Esophagus (tissue), 2 donors: Measurements from ENCODE around the gene IKZF2. TPM values are rescaled to one million over a fixed set of nuclear protein-coding genes. Genes with fewer than 3 reads are reported as not detected.

Experiments
- H3K27ac ChIP-seq, 2 donors: one replicate each; pipeline ENCODE4 v1.5.1; 2013; ENCODE audit warnings: low read depth in 2 of 2, mild to moderate bottlenecking in 2 of 2, inconsistent platforms in 1 of 2, low read length in 1 of 2, moderate library complexity in 1 of 2
- H3K27me3 ChIP-seq, 2 donors: one replicate each; pipeline ENCODE4 v1.6.1; 2013; ENCODE audit warnings: low read length in 2 of 2, control low read depth in 1 of 2, mild to moderate bottlenecking in 1 of 2; ENCODE audit not compliant: insufficient read depth in 2 of 2, control insufficient read depth in 1 of 2
- H3K36me3 ChIP-seq, 2 donors: one replicate each; pipeline ENCODE4 v1.6.1; 2013; ENCODE audit warnings: low read length in 1 of 2; ENCODE audit not compliant: control insufficient read depth in 2 of 2, insufficient read depth in 2 of 2
- H3K4me1 ChIP-seq, 2 donors: one replicate each; pipeline ENCODE4 v1.6.1; 2013; ENCODE audit warnings: low read length in 1 of 2; ENCODE audit not compliant: control insufficient read depth in 2 of 2, insufficient read depth in 2 of 2
- H3K4me3 ChIP-seq, 2 donors: one replicate each; pipeline ENCODE4 v1.5.1; 2013; ENCODE audit warnings: low read length in 2 of 2, mild to moderate bottlenecking in 2 of 2, low read depth in 1 of 2, moderate library complexity in 1 of 2
- H3K9me3 ChIP-seq, 2 donors: one replicate each; pipeline ENCODE4 v1.6.1; 2013; ENCODE audit warnings: mild to moderate bottlenecking in 2 of 2, low read depth in 1 of 2, low read length in 1 of 2, moderate library complexity in 1 of 2; ENCODE audit not compliant: control insufficient read depth in 2 of 2, insufficient read depth in 1 of 2
- WGBS, 2 donors: extraction: QIAGEN DNeasy Blood & Tissue Kit; methylation state at CpG; one replicate each; pipeline ENCODE4 v1.1.7; 2013; 5-methylcytosine and 5-hydroxymethylcytosine counted together
- polyA plus RNA-seq, 2 donors: library from polyadenylated mRNA; stranded (reverse); fragments of 200-250 nt; gene quantifications; one replicate each; pipeline ENCODE4 v1.2.3, GENCODE V29; 2013
- donor health status: healthy with polysubstance abuse.
- donor health status: Bipolar disorder and iron deficiency.

The IKZF2 gene
- polyA plus RNA-seq, 2 donors: 11.3 to 11.5 TPM

GRCh38 chr2:213157242-213157641 lies 5.8 kb upstream of the IKZF2 start:
- no peaks in the 10 kb centered on the region for H3K36me3 ChIP-seq
- no peak overlapping the region for H3K4me3 ChIP-seq
- H3K27ac ChIP-seq: no peak overlapping the region
- no peaks in the 10 kb centered on the region for H3K4me1 ChIP-seq
- 60 to 73% methylated on average over 3 of the region's 3 CpGs for WGBS, 2 donors
- H3K27me3 ChIP-seq: no peaks in the 10 kb centered on the region
- H3K9me3 ChIP-seq: no peaks in the 10 kb centered on the region

- H3K27ac ChIP-seq: no peak overlapping the region
- WGBS, 2 donors: 85 to 88% methylated on average over 2 of the region's 2 CpGs
- H3K27me3 ChIP-seq: no peaks in the 10 kb centered on the region
- no peaks in the 10 kb centered on the region for H3K9me3 ChIP-seq
- H3K4me3 ChIP-seq: no peak overlapping the region
- no peaks in the 10 kb centered on the region for H3K36me3 ChIP-seq
- no peaks in the 10 kb centered on the region for H3K4me1 ChIP-seq
Observed at GRCh38 chr2:213156717-213157116, 5.3 kb upstream of the IKZF2 start.

- Histone ChIP-seq H3K9me3 (no peaks in the 10 kb centered on the region), H3K4me1 (no peaks in the 10 kb centered on the region), H3K27ac (peak overlapping the region in 1 of 2 donors; percentile 99), H3K27me3 (no peaks in the 10 kb centered on the region), H3K4me3 (peak overlapping the region in 1 of 2 donors; percentile 84), H3K36me3 (no peaks in the 10 kb centered on the region)
- WGBS, 2 donors: 41 to 56% methylated on average over 6 of the region's 6 CpGs
Observed at GRCh38 chr2:213152888-213153287, 1.5 kb upstream of the IKZF2 start.

DNA sequence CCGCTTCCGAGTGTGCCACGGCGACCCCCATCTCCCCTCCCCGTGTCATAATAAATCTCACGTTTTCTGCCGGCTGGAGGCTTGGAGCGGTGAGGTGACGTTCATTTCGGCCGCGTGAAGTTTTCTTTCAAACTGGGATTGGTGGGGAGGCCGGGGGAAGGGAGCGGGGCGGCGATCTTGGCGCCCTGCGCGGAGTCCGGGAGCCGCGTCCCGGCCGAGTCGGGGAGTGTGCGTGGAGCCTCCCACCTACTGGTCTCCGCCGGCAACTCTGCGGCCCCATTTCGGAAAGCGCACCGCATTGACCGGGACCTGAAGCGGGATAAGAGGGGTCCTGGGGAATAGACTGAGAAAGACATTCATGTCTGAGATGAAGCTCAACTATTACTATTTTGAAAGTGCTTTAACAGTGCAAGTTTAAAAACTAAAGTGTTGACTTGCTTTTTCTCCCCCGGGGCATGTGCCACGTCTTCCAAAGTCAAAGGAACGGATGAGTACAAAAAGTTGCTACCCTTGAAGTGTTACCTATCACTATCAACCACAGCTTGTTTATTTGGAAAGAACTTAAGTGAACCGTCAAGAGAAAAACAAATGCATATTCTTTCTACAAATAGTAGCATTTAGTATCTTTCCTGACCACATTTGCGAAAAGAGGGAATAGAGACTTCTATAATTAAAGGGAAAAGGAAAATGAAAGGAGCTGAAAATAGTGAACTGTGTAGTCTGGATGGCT lies 818 bp upstream of the IKZF2 start:
- H3K36me3 ChIP-seq: no peaks in the 10 kb centered on the region
- H3K27me3 ChIP-seq: no peaks in the 10 kb centered on the region
- peak overlapping the region; percentile 84 to 90 for H3K4me3 ChIP-seq
- H3K27ac ChIP-seq: peak overlapping the region; percentile 99
- 0 to 1% methylated on average over 39 of the region's 39 CpGs for WGBS, 2 donors
- no peaks in the 10 kb centered on the region for H3K9me3 ChIP-seq
- H3K4me1 ChIP-seq: no peaks in the 10 kb centered on the region

- Histone ChIP-seq H3K9me3 (no peaks in the 10 kb centered on the region), H3K36me3 (no peaks in the 10 kb centered on the region), H3K27ac (peak overlapping the region; percentile 97 to 99), H3K27me3 (no peaks in the 10 kb centered on the region), H3K4me3 (peak overlapping the region; percentile 51 to 84), H3K4me1 (no peaks in the 10 kb centered on the region)
- WGBS, 2 donors: 2 to 4% methylated on average over 9 to 10 of the region's 10 CpGs
Observed at GRCh38 chr2:213150315-213151097, 906 bp downstream of the IKZF2 start.

- Histone ChIP-seq H3K36me3 (no peaks in the 10 kb centered on the region), H3K4me3 (peak overlapping the region; percentile 51 to 84), H3K27me3 (no peaks in the 10 kb centered on the region), H3K4me1 (no peaks in the 10 kb centered on the region), H3K27ac (peak overlapping the region; percentile 97 to 98), H3K9me3 (no peaks in the 10 kb centered on the region)
- 1% methylated on average over 7 of the region's 7 CpGs for WGBS, 2 donors
Observed at GRCh38 chr2:213149949-213150314, 1.5 kb downstream of the IKZF2 start.

GRCh38 chr2:213149294-213149875 lies 2.0 kb downstream of the IKZF2 start:
- 29% methylated on average over 3 of the region's 3 CpGs for WGBS, 2 donors
- Histone ChIP-seq H3K36me3 (no peaks in the 10 kb centered on the region), H3K4me3 (peak overlapping the region; percentile 39 to 84), H3K9me3 (no peaks in the 10 kb centered on the region), H3K4me1 (no peaks in the 10 kb centered on the region), H3K27ac (peak overlapping the region in 1 of 2 donors; percentile 61), H3K27me3 (no peaks in the 10 kb centered on the region)

DNA sequence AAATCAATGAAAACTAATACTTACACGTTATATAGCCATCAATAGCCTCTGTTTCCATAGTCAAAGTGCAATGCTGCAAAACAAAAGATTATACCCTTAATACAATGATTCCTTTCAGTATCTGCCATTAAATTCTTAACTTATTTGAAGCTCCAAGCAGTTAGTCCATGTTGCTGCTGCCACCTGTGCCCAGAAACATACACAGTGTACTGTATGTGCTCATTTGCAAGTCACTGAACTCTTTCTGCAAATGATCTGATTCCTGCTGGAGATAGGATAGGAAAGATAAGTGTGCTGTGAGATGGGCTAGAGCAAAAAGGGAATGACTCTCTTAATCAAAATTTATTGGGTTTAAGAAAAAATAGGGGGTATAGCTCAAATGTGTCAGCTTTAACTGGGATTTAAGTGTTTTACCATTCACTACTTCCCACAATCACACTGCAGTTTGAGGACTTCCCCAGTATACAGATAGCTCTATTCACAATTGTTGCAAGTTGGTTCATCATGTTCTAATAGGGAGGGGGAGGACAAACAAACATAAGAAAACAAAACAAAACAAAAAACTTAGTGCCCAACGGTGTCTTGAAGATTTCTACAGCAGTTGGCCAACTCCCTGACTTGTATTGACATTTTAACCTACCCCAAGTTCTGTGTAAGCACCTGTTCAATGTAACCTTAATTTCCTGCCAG lies 2.7 kb downstream of the IKZF2 start:
- Histone ChIP-seq H3K27me3 (no peaks in the 10 kb centered on the region), H3K36me3 (no peaks in the 10 kb centered on the region), H3K4me1 (no peaks in the 10 kb centered on the region), H3K27ac (peak overlapping the region; percentile 22 to 61), H3K4me3 (peak overlapping the region; percentile 39 to 84), H3K9me3 (no peaks in the 10 kb centered on the region)
- WGBS, 2 donors: 33 to 42% methylated on average over 2 of the region's 2 CpGs

DNA sequence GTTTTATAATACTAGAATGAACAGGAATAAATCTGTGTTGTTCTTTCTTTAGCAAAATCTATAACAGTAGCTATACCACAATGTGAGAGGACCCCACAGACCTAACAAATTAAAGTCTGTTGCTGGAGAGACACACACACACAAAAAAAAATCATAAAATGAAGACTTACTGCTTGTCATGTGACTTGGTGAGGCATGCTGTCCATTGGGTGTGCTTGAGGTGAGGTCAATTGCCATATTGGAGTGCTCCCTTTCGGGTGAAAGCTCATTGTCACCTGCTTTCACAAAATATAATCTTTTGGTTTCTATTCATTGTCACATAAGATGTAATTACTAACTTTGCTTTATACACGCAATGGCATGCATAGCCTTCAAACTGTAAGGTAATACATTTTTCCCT lies 3.9 kb downstream of the IKZF2 start:
- H3K4me1 ChIP-seq: no peaks in the 10 kb centered on the region
- H3K9me3 ChIP-seq: no peaks in the 10 kb centered on the region
- no peak overlapping the region for H3K27ac ChIP-seq
- 79 to 82% methylated on average over 2 of the region's 2 CpGs for WGBS, 2 donors
- peak overlapping the region in 1 of 2 donors; percentile 52 for H3K4me3 ChIP-seq
- H3K36me3 ChIP-seq: no peaks in the 10 kb centered on the region
- H3K27me3 ChIP-seq: no peaks in the 10 kb centered on the region
